Spleen (tissue), 7 donors: ENCODE data around the gene C16orf54.

Source experiments
- POLR2A ChIP-seq, 3 donors: fragments of 450-650 bp; IDR thresholded peaks; one replicate each; pipeline ENCODE4 v1.5.1; 2017; ENCODE audit warnings: antibody characterized with exemption in 3 of 3, mild to moderate bottlenecking in 1 of 3
- POLR2AphosphoS5 ChIP-seq, 3 donors: sonication (generic); formaldehyde crosslinking; IDR thresholded peaks; one replicate each; pipeline ENCODE4 v1.5.1; 2017; ENCODE audit warnings: antibody characterized with exemption in 3 of 3
- TF ChIP-seq, protein P1 (sequence below), 11 experiments: fragments of 200-600 bp in 7 of 11; fragments of 450-650 bp in 4 of 11; sonication (generic) in 4 of 11; IDR thresholded peaks in 8 of 11; conservative IDR thresholded peaks in 3 of 11; 1 replicate in 7 of 11; 2 replicates in 4 of 11; pipeline versions ENCODE4 v1.4.0 to v1.8.0; 2016 to 2021; ENCODE audit warnings: antibody characterized with exemption in 11 of 11, inconsistent platforms in 4 of 11, mild to moderate bottlenecking in 1 of 11
- donor health status: DM: no; HTN: no; CAD: no; lungs with moderate emphysema.
- donor health status: DM: no; HTN: no; CAD: no.
- donor health status: DM: no; HTN: no; CAD: no.

DNA sequence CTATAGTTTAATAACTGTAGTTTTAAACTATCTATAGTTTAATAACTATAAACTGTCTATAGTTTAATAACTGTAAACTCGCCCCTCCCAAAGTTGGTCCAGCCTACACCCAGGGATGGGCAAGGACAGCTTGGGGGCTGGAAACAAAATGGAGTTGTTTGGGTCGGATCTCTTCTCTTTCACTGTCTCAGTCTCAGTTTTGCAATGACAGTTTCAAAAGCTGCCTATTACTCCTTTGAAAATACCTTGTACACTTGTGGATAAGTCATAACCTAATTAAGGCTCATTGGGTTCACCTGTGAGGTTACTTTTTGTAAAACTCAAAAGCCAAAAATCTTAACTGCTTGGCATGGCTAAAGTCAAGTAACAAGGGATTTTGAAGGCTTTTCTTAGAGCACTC is 31.4 kb downstream of the C16orf54 start:
- no peak for TF ChIP-seq POLR2A (IDR thresholded peaks at IDR 0.05)
- TF ChIP-seq, protein P1, sequence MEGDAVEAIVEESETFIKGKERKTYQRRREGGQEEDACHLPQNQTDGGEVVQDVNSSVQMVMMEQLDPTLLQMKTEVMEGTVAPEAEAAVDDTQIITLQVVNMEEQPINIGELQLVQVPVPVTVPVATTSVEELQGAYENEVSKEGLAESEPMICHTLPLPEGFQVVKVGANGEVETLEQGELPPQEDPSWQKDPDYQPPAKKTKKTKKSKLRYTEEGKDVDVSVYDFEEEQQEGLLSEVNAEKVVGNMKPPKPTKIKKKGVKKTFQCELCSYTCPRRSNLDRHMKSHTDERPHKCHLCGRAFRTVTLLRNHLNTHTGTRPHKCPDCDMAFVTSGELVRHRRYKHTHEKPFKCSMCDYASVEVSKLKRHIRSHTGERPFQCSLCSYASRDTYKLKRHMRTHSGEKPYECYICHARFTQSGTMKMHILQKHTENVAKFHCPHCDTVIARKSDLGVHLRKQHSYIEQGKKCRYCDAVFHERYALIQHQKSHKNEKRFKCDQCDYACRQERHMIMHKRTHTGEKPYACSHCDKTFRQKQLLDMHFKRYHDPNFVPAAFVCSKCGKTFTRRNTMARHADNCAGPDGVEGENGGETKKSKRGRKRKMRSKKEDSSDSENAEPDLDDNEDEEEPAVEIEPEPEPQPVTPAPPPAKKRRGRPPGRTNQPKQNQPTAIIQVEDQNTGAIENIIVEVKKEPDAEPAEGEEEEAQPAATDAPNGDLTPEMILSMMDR (IDR thresholded peaks at IDR 0.05 in 8 of 11, conservative IDR thresholded peaks at IDR 0.05 in 3 of 11), result no peak
- TF ChIP-seq POLR2AphosphoS5 (IDR thresholded peaks at IDR 0.05), result no peak
